Germinal center (tissue), 1 donor: ENCODE data around the gene SEC24A.
"Not testable (repeated sequence)": the region's sequence is repeated elsewhere in the genome, so short reads cannot be mapped to it uniquely, and the experiment has no call there.

Experiments
- DNase-seq: peaks from one replicate; pipeline ENCODE4 v3.0.0; 2012; ENCODE audit warnings: mixed read lengths, low spot score

The SEC24A gene

GRCh38 chr5:134648425-134649162 lies at the start of gene SEC24A:
SEC24A (plus strand) TSS chr5:134648785; CDS start chr5:134649077, 292 bp downstream.
- DNase-seq: peak; percentile 91

DNA sequence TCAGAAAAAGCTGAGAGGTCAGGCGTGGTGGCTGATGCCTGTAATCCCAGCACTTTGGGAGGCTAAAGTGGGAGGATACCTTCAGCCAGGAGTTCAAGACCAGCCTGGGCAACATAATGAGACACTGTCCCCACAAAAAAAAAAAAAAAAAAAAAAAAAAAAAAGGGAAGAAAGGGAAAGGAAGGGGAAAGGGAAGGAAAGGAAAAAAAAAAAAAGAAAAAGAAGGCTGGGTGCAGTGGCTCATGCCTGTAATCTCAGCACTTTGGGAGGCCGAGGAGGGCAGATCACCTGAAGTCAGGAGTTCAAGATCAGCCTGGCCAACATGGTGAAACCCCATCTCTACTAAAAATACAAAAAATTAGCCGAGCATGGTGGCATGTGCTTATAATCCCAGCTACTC lies 48.8 kb upstream of the SEC24A start:
- not testable (repeated sequence) for DNase-seq

- no peak for DNase-seq
Observed at GRCh38 chr5:134600600-134600999, 48.0 kb upstream of the SEC24A start.

GRCh38 chr5:134603059-134603458 lies 45.5 kb upstream of the SEC24A start:
- DNase-seq: no peak

GRCh38 chr5:134604908-134605307 lies 43.7 kb upstream of the SEC24A start:
- no peak for DNase-seq

GRCh38 chr5:134606726-134607125 lies 41.9 kb upstream of the SEC24A start:
- no peak for DNase-seq

GRCh38 chr5:134608555-134608954 lies 40.0 kb upstream of the SEC24A start:
- no peak for DNase-seq

DNA sequence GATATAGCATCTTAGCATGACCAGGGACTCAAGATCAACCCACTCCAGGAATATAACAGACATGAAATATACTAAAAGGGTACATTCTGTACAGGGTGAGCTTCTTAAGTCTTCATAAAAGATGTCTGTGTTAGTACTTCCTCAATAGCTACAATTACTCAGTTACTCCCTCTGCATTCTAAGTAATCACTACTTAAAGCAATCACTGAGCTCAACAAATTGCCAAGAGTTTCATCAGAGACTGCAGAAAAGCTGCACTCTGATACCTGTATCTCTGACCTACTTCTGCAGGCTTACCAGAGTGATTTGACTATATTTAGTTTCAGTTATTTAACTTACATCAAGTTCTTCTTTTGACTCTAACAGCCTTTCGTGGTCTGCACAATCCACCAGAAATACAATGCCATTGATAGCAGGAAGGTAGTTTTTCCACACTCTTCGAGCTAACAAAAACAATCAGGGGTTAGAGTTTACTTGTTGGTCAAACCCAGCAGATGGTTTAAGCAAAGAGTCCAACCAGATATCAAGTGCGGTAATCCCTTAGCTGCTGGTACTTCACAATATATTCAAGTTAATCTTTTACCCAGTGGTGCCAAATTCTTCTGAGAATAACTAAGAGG lies 39.2 kb upstream of the SEC24A start:
- DNase-seq: no peak

GRCh38 chr5:134610725-134611124 lies 37.9 kb upstream of the SEC24A start:
- DNase-seq: no peak

DNA sequence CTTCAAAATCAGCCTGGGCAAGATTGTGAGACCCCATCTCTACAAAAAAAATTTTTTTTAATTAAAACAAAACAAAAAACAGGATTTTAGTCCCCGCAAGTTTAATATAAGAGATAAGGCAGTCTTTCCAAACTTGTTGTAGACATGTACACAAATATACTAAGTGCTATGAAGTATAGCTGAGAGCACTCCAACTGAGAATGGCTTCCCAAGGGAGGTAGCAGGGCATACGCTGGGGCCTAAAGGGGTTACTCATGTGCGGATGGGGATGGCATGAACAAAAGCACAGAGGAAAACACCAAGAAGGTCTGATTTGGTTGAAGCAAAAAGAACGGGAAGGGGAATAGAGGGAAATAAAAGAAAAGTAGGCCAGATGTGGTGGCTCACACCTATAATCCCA lies 37.1 kb upstream of the SEC24A start:
- no peak for DNase-seq

DNA sequence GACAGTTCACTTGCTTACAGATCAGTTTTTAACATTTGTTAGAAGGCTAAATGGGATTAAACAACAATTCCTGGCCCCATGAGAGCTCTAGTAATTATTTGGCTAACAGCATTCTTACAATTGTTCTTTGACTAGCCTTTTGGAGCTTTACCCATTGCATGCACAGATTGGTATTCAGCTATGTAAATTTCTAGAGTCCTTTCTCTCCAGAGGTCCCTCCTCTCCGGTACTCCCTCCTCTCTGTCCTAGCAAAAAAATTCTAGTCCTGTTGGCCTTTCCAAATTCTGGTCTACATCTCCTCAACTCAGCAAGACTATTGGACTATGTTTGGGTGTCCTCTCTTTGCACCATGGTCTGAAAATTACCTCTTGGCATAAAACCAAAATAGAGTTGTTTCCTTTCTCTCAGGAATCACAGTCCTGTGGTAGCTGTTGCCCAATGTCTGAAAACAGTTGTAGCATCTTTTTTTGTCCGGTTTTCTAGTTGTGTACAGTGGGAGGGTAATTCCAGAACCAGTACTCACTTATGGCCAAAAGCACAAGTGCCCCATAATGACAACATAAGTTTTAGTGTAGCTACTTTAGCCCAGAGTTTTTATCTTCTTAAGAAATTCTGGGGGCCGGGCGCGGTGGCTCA lies 34.0 kb upstream of the SEC24A start:
- DNase-seq: no peak

DNA sequence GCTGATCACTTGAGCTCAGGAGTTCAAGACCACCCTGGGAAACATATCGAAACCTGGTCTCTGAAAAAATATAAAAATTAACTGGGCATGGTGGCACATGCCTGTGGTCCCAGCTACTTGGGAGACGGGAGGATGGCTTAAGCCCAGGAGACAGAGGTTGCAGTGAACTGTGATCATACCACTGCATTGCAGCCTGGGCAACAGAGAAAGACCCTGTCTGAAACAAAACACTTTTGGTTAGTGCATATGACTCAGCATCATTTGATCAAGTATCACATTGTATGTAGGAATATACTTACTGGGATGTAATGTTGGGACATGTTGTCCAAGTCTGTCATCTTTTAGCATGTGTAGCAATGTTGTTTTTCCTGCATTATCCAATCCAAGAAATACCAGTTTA lies 28.0 kb upstream of the SEC24A start:
- no peak for DNase-seq

GRCh38 chr5:134625559-134625958 lies 23.0 kb upstream of the SEC24A start:
- no peak for DNase-seq

GRCh38 chr5:134626369-134627014 lies 22.1 kb upstream of the SEC24A start:
- no peak for DNase-seq

- DNase-seq: no peak
Observed at GRCh38 chr5:134634227-134634626, 14.4 kb upstream of the SEC24A start.

- not testable (repeated sequence) for DNase-seq
Observed at GRCh38 chr5:134635366-134635765, 13.2 kb upstream of the SEC24A start.

DNA sequence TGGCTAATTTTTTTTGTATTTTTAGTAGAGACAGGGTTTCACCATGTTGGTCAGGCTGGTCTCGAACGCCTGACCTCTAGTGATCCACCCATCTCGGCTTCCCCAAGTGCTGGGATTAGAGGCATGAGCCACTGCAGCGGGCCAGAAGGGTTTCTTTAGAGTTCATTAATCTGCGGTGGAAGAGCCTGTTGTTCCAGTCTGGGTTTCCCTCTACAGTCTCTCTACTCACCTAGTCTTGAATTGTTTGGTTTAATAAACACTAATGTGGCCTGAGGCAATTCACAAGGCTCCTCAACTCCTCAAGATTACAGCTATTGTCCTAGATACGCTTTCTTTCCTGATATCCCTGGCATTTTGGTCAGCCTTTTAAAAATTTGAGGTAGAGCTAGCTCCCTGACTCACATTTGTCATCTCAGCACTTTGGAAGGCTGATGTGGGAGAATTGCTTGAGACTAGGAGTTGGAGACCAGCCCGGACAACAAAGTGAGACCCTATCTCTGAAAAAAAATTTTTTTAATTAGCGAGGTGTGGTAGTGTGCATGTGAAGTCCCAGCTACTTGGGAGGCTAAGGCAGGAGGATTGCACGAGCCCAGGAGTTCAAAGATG lies 11.4 kb upstream of the SEC24A start:
- DNase-seq: no peak

DNA sequence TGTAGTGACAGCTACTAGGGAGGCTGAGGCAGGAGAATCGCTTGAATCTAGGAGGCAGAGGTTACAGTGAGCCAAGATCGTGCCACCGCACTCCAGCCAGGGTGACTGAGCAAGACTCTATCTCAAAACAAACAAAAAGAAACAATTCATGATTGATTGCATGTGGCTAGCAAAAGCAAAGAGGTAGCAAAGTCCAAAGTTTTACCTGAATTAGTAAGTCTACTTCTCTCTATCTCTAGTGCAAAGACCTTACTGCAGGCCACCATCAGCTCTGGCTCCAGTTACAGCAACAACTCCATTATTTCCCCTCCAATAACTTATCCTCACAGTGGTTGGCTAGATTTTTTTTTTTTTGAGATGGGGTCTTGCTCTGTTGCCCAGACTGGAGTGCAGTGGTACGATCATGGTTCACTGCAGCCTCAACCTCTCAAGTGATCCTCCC lies 9.8 kb upstream of the SEC24A start:
- no peak for DNase-seq

- no peak for DNase-seq
Observed at GRCh38 chr5:134642931-134643530, 5.6 kb upstream of the SEC24A start.

DNA sequence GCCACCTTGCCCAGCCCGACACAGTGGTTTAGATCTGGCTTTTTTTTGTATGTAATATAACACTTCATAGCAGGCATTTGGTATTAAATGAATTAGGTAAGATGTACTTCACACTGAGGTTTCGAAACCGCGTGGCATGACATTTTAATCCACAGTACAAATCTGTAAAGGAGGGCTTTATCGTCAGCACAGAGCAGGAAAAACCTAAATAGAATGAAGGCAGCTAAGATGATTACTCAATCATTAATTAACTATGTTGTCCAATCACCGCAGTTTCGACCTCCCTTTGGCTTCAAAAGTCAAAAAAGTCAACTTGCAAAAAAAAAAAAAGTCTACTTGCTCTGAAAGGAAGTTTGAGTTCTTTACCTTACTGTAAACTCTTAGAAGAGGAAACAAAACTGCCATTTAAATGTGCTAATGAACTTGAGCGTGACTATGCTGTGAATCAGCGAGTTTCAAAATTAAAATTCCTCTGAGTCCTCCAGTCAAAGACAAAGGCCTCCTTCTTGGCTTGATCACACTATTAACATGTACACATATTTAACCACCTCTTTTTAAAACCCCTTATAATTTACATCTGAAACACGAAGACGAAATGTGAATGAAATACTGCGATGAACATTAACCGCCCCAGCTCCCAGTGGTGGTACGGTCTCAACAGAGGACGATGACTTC lies 698 bp upstream of the SEC24A start:
- peak; percentile 63 for DNase-seq

DNA sequence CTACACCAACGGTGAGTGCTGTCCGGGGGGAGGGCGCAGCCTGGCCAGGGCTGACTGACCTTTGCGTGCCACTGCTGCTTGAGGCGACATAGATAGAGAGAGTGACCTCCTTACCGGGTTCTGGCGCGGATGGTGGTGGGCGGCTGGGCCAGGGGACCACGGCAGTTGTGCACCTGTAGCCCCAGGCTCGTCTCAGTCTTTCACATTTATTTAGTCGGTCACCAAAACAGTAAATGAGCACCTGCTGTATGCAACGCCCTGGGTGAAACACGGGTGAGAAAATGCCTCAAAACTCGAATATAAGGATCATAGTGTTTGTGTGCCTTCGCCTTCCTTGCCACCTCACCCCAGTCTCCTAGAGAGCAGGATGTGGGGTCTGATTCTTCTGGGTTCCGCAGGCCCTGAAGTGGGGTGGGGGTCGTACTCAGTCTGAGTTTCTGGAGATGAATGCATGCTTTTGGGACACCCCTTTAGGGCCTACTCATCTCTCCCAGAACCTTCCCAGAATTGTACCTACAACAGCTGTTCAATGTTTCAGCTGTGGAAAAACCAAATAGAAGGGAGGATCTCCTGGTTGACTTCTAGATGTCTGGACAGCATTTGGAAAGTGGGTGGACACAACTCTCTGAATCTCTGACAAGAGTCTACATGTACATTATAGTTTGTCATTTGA lies 714 bp downstream of the SEC24A start:
- DNase-seq: peak; percentile 10
